GM23248 (cell line): Measurements from ENCODE around the gene ACTL8.

Experiments
- EZH2 ChIP-seq: fragments of 200-600 bp; sonication (generic); IDR thresholded peaks from 2 replicates; pipeline ENCODE4 v1.6.1; 2018; ENCODE audit warnings: antibody characterized with exemption, mild to moderate bottlenecking; ENCODE audit not compliant: insufficient read depth, poor library complexity, severe bottlenecking
- EZH2phosphoT487 ChIP-seq: fragments of 200-600 bp; sonication (generic); IDR thresholded peaks from 2 replicates; pipeline ENCODE4 v1.6.1; 2018; ENCODE audit warnings: antibody characterized with exemption, moderate library complexity, mild to moderate bottlenecking, low read depth; ENCODE audit not compliant: insufficient read depth

DNA sequence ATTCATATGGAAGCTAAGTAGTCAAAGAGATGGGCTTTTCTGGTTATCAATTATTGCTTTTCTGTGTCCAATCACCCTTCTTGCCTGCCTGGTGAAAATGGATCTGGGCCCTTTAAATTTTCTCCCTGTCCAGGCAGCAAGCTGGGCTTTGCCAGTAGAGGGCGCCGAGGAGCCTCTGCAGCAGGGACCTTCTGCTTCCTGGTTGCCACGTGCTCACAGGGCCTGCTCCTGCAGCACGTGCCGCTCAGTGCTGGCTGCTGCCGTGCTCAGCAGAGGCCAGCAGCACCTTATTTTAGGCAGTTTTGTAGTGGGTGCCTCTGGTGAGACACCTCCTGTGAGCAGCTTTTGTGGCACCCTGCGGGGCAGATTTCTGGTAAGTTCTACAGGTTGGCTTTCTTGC is 4.0 kb downstream of the ACTL8 start:
- TF ChIP-seq EZH2 (no peak), EZH2phosphoT487 (no peak)
